Activated CD4-positive, CD25-positive, alpha-beta regulatory T cell treated with anti-CD3 and anti-CD28 coated beads, Interleukin-2, amount 50 U/mL, for 72 hours (primary cell): ENCODE measurements around the gene LRRC3C.

Experiments used
- DNase-seq: peaks from one replicate; pipeline ENCODE4 v3.0.0; 2021

The LRRC3C gene

DNA sequence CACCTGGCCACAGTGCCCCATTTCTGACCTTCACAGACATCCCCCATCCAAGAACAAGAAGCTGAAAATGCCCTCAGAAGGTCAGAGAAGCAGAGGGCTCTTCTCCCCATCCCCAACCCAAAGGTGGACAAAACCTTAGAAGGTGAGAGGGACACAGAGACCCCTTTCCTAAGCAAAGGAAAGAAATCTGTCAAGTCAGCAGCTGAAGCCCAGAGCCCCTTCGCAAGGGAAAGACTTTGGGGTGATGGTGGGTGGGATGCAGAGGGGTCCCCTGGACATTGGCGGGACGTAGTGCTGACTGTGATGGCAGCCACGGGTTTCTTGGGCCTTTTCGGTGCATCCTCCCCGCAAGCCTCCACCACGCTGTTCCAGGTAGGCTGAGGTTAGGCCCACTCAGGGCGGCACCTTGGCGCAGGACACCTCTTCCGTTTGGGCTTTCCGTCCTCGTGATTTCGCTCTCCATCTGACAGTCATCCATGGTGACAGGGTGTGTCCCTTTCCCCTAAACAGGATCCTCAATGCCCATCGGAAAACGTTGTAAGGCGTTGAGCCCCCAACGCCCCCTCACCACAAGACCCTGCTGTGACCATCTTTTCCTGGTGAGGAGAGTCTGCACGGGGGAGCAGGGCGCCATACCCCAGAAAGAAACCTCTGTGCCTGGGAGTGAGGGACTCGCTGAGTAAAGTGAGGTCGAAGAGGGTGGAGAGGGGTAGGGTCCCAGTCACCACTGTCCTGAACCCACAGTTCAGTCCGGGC is 24.6 kb downstream of the LRRC3C start:
- no peak for DNase-seq

DNA sequence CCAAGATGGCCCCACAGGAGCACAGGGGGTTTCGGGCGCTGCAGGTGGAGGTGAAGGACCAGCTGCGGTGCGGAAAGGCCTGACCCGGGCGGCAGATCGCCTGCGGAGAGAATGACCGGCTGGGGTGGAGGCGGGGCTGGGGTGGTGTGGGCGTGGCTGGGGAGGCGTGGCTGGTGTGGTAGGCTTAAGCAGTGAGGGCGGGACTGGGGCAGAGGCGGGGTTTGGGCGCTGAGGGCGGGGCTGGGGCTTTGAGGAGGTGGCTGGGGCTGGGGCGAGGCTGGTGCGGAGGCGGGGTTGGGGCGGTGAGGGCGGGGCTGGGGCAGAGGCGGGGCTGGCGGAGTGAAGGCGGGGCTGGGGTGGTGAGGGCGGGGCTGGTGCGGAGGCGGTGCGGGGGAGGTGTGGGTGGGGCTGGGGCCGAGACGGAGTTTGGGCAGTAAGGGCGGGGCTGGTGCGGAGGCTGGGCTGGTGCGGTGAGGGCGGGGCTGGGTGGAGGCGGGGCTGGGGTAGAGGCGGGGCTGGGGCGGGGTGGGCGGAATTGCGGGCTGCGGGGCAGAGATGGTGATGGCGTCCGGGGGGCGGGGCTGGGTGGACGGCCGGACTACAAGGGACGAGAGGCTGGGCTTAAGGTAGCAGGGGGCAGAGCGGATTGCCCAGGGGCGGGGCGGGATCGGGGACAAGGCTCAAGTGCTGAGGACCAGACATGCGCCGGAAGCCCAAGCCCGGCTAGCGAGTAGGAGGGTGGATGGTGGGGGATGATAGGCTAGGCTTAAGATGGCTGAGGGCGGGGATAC is 25.3 kb downstream of the LRRC3C start:
- DNase-seq = peak; percentile 94

DNA sequence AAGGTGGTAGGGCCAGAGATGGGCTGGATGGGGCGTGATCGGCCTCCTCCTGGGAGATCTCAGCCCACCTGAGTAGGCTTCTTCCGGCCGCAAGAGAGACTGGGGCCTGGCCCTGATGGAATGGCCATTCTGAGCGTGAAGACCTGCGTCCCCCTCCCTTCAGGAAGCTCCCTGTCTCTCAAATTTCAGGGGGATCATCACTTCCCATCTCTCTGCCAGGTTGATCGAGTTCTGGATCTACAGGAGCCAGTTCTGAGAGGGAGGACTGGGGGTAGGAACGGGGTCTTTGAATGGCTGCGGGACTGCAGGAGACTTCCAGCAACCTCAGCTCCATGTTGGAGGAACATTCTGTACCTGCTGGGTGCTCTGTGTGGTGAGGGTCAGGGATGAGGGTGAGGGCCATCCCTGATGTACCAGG is 25.9 kb downstream of the LRRC3C start:
- no peak for DNase-seq

DNA sequence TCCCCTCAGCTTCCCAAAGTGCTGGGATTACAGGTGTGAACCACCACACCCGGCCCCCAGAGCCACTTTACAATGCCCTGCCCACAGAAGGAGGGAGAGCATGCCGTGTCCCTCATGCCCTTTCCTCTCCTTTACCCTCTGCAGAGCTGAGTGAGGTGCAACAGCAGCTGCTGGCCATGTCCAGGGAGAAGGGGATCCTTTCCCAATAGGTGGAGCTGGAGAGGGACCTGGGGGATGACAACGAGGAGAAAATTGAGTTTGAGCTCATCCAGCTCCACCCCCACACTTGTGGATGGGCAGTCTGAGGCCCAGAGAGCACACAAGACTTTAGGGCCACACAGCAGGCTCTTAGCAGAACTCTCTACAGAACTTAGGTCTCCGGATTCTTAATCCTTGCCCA is 27.3 kb downstream of the LRRC3C start:
- DNase-seq = no peak

DNA sequence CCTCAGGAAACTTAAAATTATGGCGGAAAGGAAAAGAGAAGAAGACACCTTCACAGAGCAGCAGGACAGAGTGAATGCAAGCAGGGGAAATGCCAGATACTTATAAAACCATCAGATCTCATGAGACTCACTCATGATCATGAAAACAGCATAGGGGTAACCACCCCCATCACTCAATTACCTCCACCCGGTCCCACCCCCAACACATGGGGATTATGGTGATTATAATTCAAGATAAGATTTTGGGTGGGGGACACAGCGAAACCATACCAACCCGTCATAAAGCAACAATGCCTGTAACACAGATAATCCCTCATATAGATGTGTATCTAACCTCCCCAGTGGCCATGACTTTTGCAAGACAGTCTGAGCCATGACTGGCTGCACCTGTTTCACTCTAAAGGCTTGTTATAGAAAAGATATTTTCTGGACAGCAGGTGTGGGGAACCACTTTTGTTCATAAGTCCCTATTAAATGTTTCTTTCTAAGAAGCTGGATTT is 28.2 kb downstream of the LRRC3C start:
- no peak for DNase-seq

DNA sequence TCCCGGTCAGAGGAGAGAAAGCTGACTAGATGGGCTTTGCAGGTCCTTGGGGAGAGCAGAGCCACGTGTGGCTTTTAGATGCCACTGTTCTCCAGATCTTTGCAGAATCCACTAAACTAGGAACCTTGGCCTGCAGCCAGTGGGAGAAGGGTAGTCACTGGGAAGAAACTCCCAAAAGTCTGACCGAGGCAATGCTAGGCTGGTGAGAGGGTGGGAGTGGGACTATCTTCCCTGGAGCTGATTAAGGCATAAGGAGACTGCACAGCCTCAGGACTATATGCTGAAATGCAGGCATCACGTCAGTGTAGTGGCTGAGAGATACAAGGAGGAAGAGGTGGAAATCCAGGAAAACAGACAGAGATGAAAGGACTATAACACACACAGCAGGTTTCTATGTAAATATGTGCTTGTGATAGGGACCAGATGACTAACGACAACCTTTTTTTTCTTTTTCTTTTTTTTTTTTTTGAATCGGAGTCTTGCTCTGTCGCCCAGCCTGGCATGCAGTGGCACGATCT is 33.1 kb downstream of the LRRC3C start:
- no peak for DNase-seq

DNA sequence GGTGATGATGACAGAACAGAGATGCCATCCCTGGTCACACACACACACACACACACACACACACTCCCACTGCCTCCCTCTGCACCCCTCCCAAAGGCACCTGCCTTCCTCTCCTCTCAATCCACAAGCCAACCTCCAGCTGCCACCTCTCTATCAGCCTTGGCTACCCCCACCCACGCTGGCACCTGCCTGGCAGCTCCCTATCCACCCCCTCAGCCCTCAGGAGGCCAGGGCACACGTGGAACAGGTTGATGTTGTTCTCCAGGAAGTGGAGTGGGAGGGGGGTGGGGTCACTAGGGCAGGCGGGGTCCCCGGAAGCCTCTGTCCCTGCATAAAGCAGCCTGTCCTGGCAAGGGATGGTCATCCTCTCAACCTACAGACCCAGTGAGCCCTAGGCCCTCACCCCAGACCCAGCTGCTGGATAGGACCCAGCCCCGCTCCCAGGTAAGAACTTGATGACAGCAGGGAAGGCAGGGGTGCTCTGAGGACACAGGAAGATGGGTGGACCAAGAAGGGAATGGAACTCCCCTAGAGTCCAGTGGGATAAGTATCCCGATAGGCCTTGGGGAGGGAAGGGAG is 35.2 kb downstream of the LRRC3C start, which contains the start of gene GSDMA:
GSDMA (plus strand) TSS at position 363 of the 579 bp plus-strand sequence. CDS start 2,684 bp downstream, outside the sequence.
- no peak for DNase-seq

DNA sequence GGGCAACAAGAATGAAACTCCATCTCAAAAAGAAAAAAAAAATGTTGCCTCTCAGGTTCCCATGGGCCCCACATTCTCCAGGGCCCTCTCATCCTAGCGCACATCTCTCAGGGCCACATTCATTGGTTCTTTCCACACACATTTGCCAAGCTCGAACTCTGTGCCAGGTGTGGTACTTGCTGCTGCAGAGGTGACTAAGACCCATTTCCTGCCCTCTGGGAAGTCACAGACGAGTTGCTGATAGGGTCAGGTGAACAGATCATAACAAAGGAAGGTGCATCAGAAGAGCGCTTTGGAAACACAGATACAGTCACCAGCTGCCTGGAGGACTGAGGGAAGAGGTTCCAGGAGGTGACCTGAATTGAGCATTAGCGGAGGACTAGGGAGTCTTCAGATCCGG is 36.3 kb downstream of the LRRC3C start:
- DNase-seq = no peak

DNA sequence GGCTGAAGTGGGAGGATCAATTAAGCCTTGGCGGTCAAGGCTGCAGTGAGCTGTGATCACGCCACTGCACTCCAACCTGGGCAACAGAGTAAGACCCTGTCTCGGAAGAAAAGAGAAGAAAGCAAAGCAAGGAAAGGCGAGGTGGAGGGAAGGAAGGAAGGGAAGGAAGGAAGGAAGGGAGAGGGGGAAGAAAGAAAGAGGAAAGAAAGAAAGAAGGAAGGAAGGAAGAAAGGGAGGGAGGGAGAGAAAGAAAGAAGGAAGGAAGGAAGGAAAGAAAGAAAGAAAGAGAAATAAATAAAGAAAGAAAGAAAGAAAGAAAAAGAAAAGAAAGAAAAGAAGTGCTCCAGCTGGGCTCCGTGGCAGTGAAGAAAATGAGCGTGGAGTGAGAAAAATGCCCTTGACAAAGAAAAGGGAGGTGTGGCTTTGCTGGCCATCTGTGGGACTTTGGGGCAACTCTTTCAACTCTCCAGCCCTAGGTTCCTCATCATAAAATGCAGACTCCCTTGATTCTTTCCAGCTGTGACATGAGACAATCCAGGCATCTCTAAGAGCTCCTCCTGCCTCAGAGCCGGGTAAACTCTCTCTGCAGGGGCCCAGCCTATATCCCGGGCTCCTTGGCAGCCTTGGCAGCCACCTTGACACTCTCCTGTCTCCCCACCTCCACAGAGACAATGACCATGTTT is 37.6 kb downstream of the LRRC3C start:
- no peak for DNase-seq

DNA sequence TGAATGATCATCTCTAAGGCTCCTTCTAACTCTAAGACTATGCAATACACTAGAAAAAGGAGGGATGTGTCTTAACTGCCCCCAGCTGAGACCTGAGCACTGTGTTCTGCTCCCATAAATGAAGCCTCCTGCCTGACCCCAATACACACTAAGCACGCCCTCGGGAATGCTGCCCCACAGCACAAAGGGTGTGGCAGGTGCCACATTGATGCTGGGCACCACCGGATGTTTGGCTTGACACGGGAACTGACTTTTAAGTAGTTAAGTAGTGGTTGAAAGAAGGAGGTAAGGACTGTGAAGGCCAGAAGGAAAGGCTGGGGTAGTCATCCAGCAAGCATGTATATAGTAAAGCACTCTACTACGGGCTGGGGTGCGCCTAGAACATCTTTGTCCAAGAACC is 39.2 kb downstream of the LRRC3C start:
- no peak for DNase-seq

DNA sequence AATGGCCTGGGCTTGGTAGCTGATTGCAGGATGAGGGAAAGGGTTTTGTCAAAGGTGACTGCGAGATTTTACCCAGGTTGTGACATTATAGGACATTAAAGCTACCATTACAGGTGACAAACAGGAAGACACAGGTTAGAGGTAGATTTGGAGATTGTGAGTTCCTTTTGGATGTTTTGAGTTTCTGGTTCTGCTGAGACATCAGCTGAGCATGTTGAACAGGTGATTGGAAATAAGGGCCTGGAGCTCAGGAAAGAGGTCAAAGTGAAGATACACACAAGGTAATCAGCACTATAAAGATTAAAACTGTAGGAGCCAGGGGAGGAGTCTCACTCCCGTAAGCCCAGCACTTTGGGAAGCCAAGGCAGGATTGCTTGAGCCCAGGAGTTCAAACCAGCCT is 41.2 kb downstream of the LRRC3C start:
- DNase-seq = no peak

DNA sequence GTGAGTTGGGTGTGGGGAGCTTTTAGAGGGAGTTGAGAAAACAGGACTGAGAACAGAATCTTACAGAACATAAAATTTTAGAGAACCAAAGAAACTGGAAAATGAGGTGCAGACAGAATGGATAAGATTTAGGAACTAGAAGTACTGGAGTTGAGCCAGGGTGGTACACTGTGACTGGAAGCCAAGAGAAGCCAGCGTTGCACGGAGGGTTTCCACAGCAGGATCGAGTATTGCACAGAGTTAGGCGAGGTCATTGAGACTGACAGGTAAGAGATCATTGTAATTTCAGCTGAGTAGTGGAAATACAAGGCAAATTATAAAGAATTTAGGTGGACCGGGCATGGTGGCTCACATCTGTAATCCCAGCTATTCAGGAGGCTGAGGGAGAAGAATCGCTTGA is 41.8 kb downstream of the LRRC3C start:
- no peak for DNase-seq

DNA sequence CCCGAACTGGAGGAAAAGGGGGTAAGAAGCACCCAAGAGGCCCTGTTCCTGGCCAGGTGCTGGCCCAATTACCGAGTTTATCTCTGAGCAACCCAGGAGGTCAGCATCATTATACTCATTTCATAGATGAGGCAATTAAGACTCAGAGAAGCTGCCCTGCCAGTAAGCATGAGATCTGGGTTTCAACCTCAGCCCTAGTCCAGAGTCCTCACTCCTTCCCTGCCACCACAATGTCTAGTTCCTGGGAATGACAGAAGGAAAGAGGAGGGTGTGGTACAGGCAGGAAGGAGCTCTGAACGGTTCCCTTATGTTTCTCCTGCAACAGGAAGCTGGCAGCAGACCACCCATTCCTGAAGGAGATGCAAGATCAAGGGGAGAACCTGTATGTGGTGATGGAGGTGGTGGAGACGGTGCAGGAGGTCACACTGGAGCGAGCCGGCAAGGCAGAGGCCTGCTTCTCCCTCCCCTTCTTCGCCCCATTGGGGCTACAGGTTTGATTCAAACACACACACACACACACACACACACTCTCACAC is 42.7 kb downstream of the LRRC3C start:
- DNase-seq = no peak

DNA sequence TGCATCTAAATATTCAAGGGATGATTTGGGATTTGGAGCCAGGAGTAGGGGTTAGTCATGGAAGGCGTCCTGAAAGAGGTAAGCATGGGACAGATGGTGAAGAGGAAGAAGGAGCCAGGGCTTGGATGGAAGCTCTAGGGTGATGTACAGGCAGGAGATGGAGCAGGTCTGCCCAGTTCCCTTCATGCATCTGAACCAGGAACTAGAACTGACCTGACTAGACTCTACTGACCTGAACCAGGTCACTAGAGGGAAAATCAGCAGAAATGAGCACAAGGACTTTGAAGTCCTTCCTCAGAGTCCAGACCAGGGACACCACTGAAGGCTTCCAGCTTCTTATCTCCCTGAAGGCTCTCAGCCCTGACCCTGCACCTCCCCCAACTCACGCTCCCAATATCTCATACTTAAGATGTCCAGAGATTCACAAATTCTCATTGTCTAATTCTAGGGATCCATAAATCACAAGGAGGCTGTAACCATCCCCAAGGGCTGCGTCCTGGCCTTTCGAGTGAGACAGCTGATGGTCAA is 43.6 kb downstream of the LRRC3C start:
- DNase-seq = no peak

DNA sequence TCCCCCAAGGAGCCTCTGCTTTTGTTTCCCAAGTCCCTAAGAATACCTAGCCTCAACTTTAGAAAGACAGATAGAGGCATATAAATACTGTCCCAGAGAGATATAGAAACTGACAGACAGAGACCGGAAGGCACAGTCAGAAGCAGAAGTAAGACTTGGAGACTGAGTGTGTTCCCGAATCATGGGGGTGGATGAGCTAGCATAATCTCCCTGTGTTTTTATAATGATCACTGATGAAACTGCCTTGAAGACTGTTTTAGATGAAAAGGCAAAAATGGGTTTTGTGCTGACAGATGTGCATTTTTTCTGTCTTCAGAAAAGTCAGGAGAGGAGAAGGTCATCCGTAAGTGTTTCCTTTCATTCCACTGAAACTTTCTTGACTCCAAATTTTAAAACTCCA is 44.7 kb downstream of the LRRC3C start:
- no peak for DNase-seq

DNA sequence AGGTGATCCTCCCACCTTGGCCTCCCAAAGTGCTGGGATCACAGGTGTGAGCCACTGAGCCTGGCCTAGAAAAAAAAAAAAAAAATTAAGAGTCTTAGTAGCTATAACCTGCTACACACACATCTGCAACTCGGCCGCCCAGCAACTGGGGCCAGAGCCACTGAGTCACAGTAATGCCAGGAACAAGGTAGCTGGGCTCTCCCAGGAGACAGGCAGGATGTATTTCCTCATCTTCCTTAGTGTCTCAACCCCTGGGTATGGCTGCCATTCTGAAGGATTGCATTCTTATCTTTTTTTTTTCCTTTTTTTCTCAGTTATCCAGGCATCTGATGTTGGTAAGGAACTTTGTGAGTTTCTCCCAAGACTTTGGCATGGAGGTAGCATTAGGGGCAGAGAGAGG is 46.0 kb downstream of the LRRC3C start:
- DNase-seq = no peak

DNA sequence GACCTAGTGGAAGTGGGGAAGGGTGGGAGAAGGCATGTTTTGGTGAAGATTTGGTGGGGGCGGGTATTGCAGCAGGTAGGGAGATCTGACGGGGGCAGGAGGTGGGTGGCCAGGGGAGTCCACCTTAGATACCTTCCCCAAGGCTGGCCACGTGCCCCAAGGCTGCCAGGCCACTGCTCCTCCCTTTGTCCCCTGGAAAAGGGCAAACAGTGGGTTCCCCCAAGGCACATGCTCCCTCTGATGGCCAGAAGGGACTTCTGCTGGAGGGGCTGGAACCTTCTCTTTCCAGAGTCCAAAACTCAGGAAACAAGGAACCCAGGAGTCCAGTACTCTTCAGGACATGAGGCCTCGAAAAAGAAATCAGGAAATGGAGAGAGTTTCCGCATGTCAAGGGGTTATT is 46.9 kb downstream of the LRRC3C start:
- DNase-seq = no peak

DNA sequence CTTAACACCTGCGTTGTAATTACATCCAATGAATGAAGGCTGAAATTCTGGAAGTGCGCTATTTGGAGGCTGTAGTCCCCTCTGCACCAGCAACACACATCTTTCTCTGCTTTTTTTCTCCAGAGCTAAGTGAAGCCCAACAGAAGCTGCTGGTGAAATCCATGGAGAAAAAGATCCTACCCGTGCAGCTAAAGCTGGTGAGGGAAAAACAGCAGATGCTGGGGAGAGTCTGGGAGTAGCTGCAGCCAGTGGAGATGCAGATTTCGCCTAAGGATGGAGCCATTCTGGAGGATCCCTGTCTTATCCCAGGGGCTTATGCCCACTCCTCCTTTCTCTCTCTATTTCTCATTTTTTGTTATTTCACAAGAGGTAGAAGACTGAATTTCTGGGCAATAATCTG is 48.3 kb downstream of the LRRC3C start:
- no peak for DNase-seq

DNA sequence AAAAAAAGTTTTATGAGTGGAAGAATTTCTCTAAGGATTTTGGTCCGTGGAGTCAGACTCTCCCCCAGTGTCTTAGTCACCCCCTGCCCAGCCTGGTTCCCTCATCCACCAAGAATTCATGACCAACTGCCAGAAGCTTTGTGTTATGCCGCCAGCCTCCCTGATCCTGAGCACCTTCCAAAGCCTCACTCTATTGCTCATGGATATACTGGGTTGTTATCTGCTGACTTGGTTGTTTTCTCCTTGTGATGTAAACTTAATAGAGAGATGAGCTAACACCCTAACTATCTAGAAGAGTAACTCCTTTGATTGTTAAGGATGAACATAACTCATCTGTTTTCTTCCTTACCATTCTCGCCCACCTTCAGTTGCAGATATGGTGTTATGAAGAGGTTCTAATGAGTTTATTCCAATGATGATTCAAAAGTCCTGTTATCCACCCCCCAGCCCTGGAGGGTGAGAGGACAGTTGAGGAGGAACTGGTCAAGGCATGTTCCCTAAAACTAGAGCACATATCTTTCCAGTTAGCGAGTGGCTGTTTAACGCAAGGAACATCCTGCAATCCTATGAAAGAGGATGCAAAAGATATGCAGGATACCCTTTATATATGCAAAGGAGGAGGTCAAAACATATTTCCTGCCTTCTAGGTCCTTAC is 51.6 kb downstream of the LRRC3C start:
- no peak for DNase-seq

DNA sequence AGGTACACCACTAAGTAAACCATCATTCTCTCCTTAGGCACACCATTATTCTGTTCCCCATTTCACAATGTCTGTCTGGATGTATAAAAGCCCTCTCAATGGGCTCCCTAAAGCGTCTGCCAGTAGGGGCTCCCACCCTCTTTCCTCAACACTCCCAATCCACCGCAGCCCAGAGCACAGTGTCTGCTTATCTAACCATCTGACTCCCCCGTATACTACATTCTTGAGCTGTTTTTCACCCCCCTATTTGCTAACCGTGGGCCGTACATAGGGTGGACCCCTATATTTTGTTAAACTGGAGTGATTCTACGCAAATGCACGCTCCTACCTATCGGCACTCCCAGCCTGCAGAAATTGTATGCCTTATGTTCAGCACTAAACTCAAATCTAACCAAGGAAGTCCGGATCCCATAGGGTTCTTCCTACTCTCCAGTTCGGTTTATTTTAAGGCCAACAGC is 52.4 kb downstream of the LRRC3C start:
- DNase-seq = no peak

DNA sequence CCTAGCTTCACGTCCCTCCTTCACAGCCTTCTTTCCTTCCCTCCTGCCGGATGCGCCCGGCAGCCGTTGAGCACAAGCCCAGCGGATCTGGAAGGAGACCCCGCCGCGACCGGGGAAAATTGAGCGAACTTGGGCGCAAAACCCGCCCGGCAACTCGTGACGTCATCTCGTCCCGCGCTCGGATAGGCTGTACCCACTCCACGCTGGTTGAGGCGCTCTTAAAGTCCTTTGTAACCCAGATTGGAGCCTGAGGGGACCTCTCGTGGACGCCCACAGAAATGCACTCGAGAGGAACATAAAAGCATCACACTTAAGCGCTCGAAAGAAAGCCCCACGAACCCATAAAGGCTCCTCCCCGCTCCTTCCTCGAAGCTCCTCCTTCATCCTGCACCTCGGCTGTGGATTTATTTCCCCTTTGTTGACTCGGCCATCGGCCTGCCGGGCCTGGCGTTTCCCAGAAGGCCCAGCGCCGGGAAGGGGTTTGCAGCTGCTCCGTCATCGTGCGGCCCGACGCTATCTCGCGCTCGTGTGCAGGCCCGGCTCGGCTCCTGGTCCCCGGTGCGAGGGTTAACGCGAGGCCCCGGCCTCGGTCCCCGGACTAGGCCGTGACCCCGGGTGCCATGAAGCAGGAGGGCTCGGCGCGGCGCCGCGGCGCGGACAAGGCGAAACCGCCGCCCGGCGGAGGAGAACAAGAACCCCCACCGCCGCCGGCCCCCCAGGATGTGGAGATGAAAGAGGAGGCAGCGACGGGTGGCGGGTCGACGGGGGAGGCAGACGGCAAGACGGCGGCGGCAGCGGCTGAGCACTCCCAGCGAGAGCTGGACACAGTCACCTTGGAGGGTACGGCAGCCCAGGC is 53.0 kb downstream of the LRRC3C start, which contains the start of gene PSMD3:
PSMD3 (plus strand) TSS at position 457 of the 856 bp plus-strand sequence; CDS start at position 621, 164 bp downstream.
- DNase-seq = peak; percentile 95
